Kidney capillary endothelial cell (primary cell): ENCODE data around the gene EIF2A.
"Not testable (repeated sequence)": the region's sequence is repeated elsewhere in the genome, so short reads cannot be mapped to it uniquely, and the experiment has no call there.

ENCODE experiments used
- DNase-seq: peaks from one replicate; pipeline ENCODE4 v3.0.0-alpha.2; 2018; ENCODE audit warnings: low spot score

EIF2A gene

DNA sequence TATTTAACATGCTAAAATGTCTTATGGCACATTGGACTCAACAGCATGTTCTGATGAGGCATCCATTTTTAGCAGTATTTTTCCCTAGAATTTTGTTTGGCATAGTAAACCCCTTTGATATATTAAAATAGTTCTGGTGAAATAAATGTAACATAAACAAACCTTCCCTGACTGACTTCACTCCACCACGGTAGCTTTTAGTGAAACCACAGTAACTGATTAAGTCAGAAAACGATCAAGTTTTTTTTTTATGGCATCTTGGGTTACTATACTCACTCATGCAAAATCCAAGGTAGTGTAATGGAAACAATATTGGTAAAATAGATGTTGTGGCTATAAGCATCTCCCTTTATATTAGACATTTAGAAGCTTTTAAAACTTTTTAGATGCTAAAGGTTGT lies 3.1 kb upstream of the EIF2A start:
- no peak for DNase-seq

DNA sequence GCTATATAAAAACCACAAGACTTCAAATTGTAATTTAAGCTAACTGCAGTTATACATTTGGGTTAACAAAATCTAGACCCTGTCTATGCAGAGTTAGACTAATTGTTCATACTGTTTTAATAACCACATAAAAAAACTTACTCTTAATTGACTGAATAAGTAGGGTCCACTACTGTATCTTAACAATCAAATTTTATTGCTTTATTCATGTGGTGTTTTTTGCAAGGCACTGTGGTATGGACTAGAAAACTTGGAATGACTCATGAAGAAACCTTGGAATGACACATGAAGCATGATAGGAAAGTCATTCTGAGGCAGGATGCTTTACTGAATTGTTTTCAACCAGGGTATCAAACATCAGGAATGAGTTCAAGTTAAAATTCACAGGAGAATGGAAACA lies 2.5 kb upstream of the EIF2A start:
- peak; percentile 81 for DNase-seq

DNA sequence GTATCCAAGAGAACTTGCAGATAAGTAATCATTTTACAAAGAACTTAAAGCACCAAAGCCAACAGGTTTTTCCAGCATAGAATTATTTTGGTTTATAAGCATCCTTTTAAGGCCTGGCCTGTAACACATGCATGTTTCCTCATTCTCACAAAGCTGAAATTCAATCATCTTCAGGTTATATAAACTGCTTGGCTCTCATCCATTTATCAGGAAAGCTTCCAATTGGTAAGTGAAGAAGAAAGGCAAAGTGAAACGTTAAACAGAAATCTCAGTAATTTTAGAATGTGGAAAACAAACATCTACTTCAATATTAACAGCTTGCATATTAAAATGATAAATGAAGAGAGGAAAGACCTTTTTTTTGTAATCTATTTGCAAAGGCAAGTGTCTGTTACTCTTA lies 1.9 kb upstream of the EIF2A start:
- no peak for DNase-seq

DNA sequence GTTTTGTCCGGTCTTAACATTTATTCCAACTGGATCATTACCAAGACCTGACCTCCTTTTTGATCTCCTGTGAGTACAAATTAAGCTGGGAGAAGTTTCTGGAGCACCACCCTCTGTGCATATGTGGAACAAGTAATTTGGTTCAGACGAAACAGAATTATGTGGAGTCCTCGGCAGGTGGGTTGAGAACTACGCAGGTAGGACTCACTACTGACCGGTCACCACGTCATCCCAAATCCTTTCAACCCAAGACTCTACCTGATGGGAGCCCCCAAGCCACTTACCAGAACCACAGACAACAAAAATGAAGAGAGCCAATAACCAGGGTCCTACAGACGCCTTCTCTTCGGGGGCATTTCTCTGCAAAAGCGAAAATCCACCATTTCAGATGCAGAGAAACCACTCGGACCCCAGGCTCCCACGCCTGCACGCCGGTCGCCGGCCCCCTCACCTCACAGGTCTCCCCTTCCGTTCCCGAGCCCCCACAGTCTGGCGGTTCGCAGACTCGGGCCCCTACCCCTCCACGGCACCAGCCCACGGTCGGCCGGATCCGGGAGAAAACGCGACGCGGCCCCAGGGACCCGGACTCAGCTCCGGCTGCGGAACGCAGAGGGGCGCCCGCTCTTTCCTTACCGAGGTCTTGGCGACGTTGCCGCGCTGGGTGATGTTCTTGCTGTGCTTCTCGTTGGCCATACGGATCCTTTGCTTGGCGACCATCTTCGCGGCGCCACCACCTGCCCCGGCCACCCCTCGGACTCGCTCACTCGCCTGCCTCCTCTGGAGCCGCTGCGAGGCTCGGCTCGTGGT lies 965 bp upstream of the EIF2A start:
- DNase-seq: no peak

DNA sequence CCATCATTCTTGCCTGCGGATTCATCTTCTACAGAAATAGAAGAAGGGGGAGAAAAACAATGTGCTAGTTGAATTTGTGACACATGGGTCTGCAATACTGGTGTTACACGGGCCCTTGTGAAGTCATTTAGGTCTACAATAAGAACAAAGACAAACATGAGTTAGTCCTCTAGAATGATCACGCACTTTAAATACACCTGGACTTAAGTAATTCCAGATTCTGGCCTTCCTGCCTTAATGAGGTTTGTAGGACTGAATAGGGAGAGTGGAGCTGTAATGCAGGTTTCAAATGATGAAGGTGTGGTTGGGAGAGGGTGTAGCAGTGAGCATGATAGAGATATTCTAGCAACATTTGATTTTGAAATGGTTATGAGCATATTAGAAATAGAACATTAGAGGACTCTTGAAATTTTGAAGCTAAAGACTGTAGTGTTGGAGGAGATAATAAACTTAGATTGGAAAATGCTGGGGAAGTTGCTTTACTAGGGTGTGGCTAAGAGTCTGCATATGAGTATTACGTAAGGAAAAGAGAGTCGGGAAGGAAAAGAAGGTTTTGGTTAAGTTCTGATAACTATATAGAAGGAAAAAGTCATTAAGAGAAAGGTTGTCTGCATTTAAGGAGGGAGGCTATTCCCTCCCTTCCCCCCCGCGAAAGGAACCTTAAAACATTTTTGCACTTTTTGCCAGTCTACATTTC lies 606 bp downstream of the EIF2A start:
- peak; percentile 21 for DNase-seq

DNA sequence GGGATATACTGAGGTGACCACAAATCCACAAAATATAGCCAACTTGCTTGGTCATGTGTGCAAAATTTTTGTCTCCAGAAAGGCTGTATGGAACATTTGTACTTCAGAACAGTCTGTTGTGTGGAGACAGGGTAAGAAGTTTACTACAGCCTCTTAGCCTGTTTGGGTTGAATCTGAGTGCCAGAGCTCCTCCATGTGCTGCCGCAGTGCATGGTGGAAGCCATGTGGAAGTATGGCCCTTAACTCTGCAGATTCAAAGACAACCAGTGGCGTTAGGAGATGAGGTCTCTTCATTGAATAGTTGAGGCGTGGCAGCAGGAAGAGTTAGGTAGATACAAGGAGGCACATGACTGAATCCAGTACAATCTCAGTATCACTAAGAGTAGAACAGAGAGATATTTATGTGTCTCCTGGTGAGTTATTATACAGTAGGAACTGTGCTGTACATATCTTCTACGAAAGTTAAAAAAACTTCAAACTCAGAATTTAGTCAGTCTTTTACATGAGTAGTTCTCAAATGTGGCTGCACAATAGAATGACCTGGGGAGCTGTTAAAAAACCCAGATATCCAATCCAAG lies 9.4 kb downstream of the EIF2A start:
- DNase-seq: no peak

DNA sequence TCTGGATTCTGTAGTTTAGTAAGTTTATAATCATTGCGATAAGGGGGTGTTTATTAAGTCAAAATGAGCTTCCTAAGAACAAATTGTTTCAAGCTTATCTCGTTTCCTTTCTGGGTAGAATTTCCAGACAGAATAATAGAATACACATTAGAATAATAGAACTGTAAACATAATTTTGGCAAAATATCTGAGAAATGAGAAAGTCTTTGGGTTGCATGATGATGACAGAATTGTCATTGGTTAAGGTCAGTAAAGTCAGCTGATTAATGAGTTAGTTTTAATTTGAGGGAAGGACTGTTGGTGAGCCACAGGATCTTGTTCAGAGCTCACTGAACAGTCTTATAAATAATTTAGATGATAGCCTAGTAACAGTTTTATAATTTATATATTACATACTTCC lies 10.2 kb downstream of the EIF2A start:
- DNase-seq: no peak

DNA sequence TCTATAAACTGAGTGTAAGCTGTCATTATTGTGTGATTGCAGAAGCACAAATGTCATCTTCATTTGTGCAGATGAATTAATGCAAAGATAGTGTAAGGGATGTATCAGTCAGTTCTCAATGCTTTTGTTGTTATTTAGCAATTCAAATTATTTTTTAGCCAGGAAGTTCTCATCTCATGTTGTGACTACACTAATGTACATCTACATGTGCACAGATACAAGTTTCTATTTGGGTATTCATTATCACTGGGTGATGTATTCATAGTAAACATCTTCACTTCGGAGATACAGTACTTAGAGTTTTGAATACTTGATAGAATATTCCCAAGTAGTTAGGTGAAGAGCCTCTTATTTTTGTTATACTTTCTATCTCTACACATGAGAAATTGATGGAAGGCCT lies 11.1 kb downstream of the EIF2A start:
- DNase-seq: no peak

DNA sequence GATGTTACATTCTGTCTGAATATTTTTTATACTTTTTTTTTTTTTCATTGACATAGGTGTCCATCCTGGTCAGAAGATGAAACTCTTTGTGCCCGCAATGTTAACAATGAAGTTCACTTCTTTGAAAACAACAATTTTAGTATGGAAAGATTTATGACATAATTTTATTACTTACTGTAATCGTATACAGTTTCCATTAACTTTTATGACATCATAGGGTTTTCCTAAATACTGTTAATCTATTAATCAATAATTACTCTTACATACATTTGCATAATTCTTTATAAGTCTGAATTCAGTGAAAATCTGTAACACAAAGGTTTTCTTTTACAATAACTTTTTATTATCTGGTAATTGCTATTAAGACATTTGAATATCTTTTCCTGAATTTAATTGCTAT lies 17.7 kb downstream of the EIF2A start:
- DNase-seq: no peak

DNA sequence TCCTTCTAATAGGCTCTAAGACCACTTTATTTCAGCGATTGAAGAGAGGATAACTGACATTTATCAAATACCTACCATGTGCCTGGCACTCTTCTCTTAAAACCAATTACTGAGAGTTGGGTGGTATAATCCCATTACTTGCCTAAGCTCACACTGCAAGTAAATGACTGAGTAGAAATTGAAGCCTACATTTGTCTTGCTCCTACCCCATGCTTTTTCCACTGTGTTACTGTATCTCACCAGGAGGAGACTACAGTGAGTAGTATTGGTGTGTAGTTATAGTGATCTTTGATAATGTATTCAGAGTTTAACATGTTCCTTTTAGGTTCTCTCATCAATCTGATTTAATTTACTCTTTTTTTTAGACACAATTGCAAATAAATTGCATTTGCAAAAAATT lies 20.7 kb downstream of the EIF2A start:
- DNase-seq: no peak

DNA sequence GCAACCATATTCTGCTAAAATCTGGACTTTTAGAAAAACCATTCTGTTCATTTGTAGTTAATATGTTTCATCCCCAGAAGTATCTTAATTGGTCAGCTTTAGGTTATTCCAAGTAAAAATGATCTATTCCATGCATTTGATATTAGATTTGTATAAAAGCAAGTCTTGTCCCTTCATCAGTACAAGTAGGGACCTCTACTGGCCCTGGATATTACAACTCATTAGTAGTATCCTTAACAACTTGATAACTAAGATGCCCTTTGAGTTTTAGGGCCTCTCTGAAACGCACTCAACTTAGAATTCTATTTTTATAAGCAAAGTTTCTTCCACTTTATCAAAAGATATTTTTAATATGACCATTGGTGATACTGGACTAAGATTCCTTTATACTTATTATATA lies 31.3 kb downstream of the EIF2A start:
- DNase-seq: no peak

DNA sequence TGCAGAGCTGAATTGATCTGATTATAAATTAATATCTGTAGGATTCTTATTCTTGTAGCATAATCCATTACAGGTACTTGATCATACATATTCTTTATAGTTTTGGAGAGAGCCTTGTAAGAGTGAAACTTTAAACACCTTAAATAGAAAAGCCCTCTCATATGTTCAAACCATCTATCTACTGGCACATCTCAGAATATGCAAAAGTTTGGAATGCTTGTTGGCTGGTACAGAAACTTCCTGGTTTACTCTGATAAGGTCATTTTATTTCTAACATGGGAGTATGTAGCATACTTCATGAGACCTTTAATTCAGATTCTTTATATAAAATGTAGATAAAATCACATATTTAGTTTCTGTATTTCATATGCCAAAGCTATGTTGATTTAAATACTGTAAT lies 34.6 kb downstream of the EIF2A start:
- no peak for DNase-seq

DNA sequence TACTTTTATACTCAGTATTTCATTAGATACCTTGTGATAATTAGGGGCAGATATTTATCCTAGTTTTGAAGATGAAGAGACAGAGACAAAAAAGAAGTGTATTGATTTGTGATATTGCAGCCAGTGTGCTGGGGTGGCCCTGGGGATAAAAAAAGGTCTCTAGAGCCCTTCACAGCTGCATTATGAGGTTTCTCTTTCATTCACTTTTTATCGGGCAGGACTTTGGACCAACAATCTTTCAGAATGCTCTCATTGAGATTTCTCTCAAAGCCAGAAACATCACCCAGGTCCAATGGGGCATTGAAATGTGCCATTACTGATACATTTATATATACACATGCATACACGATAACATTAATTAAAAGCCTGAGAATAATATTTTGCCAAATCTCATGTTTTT lies 36.0 kb downstream of the EIF2A start:
- no peak for DNase-seq

DNA sequence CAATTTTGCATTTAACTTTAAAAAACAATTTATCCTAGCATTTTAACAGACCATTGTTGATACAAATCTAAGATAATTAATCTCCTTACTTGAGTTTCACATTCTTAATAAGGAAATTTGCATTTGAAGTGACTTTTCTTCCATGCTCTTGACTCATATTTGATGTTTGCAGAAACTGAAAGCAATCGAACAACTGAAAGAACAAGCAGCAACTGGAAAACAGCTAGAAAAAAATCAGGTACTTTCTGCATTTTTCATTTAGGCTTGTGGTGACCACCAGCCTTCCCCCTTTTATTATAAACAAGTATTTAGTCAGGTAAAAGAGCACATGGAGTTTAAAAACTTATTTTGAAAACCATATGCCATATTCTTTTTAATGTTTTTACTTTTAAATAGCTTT lies 36.4 kb downstream of the EIF2A start:
- no peak for DNase-seq

DNA sequence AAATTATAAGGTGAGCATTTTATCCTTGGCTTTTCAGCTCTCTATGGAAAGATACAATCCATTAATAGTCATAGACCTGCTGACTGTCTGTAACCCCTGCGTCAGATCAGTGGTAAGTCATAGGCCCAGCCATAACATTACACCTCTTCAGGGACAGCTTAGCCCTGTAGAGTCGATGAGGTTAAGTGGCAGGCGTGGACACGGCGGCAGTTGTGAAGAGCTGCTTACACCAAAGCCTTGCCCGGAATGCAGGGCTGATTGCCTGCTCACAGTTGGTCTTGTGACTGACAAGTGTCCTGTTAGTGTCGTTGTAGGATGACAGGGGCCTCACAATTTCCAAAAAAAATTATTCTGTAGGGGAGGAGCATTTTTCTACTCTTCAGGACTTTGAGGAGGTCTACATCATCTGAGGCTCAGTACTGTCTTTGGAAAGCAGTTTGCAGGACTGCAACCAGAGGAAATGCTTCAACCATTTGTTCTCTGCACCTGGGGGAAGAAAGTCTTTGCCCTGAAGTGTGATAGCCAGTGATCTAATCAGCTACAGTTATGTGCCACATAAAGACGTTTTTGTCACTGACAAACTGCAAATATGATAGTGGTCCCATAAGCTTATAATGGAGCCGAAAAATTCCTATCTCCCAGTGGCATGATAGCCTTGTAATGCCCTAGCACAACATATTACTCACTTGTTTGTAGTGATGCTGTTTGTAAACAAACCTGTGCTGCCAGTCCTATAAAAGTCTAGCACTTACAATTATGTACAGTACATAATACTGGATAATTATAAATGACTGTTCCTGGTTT lies 41.6 kb downstream of the EIF2A start:
- no peak for DNase-seq

DNA sequence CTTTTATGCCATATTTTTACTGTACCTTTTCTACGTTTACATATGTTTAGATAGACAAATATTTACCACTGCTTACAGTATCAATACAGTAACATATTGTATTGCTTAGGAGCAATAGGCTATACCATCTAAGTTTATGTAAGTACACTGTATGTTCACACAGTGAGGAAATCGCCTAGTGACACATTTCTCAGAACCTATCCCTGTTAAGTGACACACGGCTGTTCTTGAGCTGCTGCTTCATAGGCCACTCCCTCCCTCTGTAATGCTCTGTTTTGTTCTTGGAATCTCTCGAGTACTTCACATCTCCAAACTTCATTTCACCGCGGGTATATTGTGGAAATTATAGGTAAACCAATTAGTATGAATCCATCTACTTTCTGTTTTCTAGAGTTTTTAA lies 43.2 kb downstream of the EIF2A start:
- DNase-seq: no peak

DNA sequence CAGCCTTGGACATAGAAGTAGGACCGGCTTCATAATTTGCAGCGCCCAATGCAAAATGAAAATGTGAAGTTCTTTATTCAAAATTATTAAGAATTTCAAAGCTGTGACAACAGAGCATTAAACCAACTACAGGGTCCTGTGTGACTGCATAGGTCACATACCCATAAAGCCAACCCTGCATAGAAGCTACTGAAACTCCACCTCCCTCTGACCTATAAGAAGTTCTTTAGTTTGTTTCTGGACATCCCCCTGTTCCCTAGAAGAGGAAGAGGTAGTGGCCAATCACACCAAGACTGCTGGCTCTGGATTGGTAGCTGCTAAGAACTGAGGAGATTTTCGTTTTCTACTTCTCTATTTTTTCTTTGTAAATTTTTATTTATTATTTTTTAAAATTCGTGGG lies 47.6 kb downstream of the EIF2A start:
- no peak for DNase-seq

DNA sequence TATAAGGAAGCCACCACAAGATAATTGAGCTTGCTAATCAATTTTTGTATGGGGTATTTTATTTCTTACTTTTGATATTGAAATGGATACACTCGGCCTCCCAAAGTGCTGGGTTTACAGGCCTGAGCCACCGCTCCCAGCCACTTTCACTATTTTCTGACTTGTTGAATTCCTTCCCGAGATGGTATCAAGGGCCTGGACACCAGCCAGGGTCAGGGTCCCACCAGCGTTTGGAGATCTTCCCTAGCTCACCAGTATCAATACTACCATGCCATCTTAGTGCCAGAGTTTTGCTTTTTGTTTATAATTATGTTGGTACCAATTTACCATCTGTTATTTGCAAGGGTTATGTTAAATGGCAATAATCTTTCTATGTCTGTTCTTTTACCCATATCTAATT lies 51.1 kb downstream of the EIF2A start:
- no peak for DNase-seq

DNA sequence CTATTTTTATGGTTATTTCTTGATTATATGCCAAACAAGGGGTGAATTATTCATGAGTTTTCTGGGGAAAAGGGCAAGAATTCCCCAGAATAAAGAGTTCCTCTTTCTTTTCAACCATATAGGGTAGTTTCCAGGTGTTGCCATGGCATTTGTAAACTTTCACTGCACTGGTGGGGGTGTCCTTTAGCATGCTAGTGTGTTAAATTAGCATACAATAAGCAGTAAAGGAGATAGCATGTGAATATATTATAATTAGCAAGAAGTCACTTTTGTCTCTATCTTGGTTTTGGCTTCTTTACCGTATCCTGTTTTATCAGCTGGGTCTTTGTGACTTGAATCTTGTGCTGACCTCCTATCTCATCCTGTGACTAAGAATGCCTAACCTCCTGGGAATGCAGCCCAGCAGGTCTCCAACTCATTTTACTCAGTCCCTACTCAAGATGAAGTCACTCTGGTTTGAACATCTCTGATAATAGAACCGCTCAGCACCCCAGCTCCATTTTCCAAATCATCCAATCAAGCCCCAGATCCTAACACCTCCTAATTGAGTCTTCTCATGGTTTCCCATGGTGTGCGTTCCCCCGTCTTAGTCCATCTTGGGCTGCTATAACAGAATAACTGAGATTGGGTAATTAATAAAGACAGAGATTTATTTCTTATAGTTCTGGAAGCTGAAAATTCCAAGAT lies 53.2 kb downstream of the EIF2A start:
- DNase-seq: peak; percentile 82

DNA sequence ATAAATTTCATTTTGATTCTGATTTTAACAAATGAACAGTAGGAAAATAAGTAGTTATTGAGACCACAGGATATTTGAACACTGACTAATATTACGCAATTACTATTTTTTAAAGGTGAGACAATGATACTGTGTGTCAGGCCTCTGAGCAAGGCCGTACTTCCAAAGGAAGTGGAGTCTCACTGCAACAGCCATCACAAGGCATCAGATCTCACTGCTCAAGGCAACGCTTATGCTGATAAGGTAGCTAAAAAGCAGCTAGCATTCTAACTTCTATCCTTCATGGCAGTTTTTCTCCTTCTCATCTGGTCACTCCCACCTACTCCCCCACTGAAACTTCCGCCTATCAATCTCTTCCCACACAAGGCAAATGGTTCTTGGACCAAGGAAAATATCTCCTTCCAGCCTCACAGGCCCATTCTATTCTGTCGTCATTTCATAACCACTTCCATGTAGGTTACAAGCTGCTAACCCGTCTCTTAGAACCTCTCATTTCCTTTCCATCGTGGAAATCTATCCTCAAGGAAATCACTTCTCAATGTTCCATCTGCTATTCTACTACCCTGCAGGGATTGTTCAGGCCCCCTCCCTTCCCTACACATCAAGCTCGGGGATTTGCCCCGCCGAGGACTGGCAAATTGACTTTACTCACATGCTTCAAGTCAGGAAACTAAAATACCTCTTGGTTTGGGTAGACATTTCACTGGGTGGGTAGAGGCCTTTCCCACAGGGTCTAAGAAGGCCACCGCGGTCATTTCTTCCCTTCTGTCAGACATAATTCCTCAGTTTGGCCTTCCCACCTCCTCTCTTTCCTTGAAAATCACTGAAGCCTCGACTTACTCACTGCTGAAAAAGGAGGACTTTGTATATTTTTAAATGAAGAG lies 54.3 kb downstream of the EIF2A start:
- not testable (repeated sequence) for DNase-seq
